HepG2 (cell line): Measurements from ENCODE around the gene LRIG3. TPM values are rescaled to one million over a fixed set of nuclear protein-coding genes. Genes with fewer than 3 reads are reported as not detected.

Experiments used
- ATAC-seq: fragments of 200-7000 bp; cut with Tn5 transposase; 3 replicates; pipeline ENCODE4 v1.9.1; 2020; ENCODE audit warnings: mild to moderate bottlenecking, moderate library complexity
- BruUV-seq: library from RNA; stranded (reverse); fragments of 400-500 nt; replicated peaks from 2 replicates; lab custom pipeline; 2021; lab: Mats Ljungman, UMichigan
- CTCF ChIA-PET: fragments of 300-600 bp; formaldehyde crosslinking; extraction: SDS; loops from one replicate; lab custom pipeline; 2021; ENCODE audit warnings: low total read pairs, inconsistent platforms, low intra/inter-chr PET ratio; lab: Yijun Ruan, JAX
- POLR2A ChIA-PET: fragments of 350-600 bp; sonication (Branson Sonifier 250); formaldehyde crosslinking; loops from one replicate; lab custom pipeline; 2020; ENCODE audit warnings: antibody characterized with exemption, inconsistent platforms; lab: Yijun Ruan, JAX
- DNase-seq: peaks from one replicate; pipeline ENCODE4 v3.0.0-alpha.2; 2015; ENCODE audit warnings: low spot score
- FAIRE-seq: peaks from 3 replicates; lab custom pipeline; 2011; peaks lifted over from hg19 to GRCh38; lab: Jason Lieb, UNC
- H2AFZ ChIP-seq: one replicate; pipeline ENCODE4 v1.6.1; 2011; ENCODE audit warnings: low read length, inconsistent platforms
- H3K27ac ChIP-seq: fragments of 300-600 bp; 3 replicates; pipeline ENCODE4 v1.8.0; 2011; ENCODE audit warnings: mixed run types, mild to moderate bottlenecking, mixed read lengths, low read length, inconsistent platforms; ENCODE audit not compliant: insufficient read depth; ENCODE audit errors: extremely low read length
- H3K27me3 ChIP-seq, 2 experiments: fragments of 200-600 bp in 1 of 2; 2 replicates in 1 of 2; 3 replicates in 1 of 2; pipeline versions ENCODE4 v1.6.0 to v1.8.0; 2011; ENCODE audit warnings: low read length in 2 of 2, mild to moderate bottlenecking in 2 of 2, moderate library complexity in 2 of 2, inconsistent platforms in 1 of 2; ENCODE audit not compliant: insufficient read depth in 2 of 2, control insufficient read depth in 1 of 2
- H3K36me3 ChIP-seq, 2 experiments: fragments of 200-600 bp in 1 of 2; replicated peaks in 1 of 2; 2 replicates in 1 of 2; 3 replicates in 1 of 2; pipeline versions ENCODE4 v1.5.1 to v1.8.0; 2011; ENCODE audit warnings: low read length in 2 of 2, inconsistent platforms in 1 of 2; ENCODE audit not compliant: insufficient read depth in 2 of 2, control insufficient read depth in 1 of 2
- H3K4me1 ChIP-seq: 2 replicates; pipeline ENCODE4 v1.5.1; 2012; ENCODE audit warnings: low read length, inconsistent platforms; ENCODE audit not compliant: insufficient read depth
- H3K4me2 ChIP-seq: 2 replicates; pipeline ENCODE4 v1.6.0; 2011; ENCODE audit warnings: low read depth, low read length, inconsistent platforms
- H3K4me3 ChIP-seq, 3 experiments: fragments of 200-600 bp in 1 of 3; sonication (generic), shearing (Covaris generic) in 1 of 3; replicated peaks in 1 of 3; 2 replicates each; pipeline ENCODE4 v1.5.1; 2011 to 2016; ENCODE audit warnings: low read length in 3 of 3, inconsistent platforms in 2 of 3, low read depth in 2 of 3, mild to moderate bottlenecking in 2 of 3, control low read depth in 1 of 3, mixed read lengths in 1 of 3; ENCODE audit not compliant: insufficient read depth in 1 of 3
- H3K79me2 ChIP-seq: one replicate; pipeline ENCODE4 v1.6.1; 2011; ENCODE audit warnings: low read length, inconsistent platforms; ENCODE audit not compliant: insufficient read depth
- H3K9ac ChIP-seq: 2 replicates; pipeline ENCODE4 v1.6.0; 2011; ENCODE audit warnings: mild to moderate bottlenecking, low read depth, low read length, inconsistent platforms; ENCODE audit not compliant: insufficient read depth
- H3K9me3 ChIP-seq: 2 replicates; pipeline ENCODE4 v1.5.1; 2012; ENCODE audit warnings: mild to moderate bottlenecking, low read length
- H4K20me1 ChIP-seq: 2 replicates; pipeline ENCODE4 v1.6.0; 2011; ENCODE audit warnings: inconsistent platforms, mild to moderate bottlenecking, low read length, moderate library complexity; ENCODE audit not compliant: insufficient read depth
- ATF7 ChIP-seq, 2 experiments: fragments of 450-650 bp in 1 of 2; sonication (generic) in 1 of 2; formaldehyde crosslinking in 1 of 2; IDR thresholded peaks; 2 replicates each; pipeline versions ENCODE4 v1.4.0 to v1.6.1; 2016 to 2020; ENCODE audit warnings: antibody characterized with exemption in 1 of 2, mild to moderate bottlenecking in 1 of 2, missing genetic modification reagents in 1 of 2
- BATF2 ChIP-seq: sonication (generic); formaldehyde crosslinking; IDR thresholded peaks from 2 replicates; pipeline ENCODE4 v1.8.0; 2022; ENCODE audit warnings: mild to moderate bottlenecking, missing genetic modification reagents, moderate library complexity
- GABPA ChIP-seq, 2 experiments: IDR thresholded peaks; 2 replicates each; pipeline ENCODE4 v1.6.1; 2011 to 2016; ENCODE audit warnings: low read depth in 2 of 2, low read length in 1 of 2, missing biosample characterization in 1 of 2, missing genetic modification characterization in 1 of 2
- POLR2AphosphoS5 ChIP-seq: IDR thresholded peaks from 2 replicates; pipeline ENCODE4 v1.6.1; 2012; ENCODE audit warnings: low read depth, low read length
- TGIF2 ChIP-seq: IDR thresholded peaks from 2 replicates; pipeline ENCODE4 v1.6.1; 2016; ENCODE audit warnings: control low read depth, missing compliant biosample characterization
- ZBTB8A ChIP-seq: sonication (generic); formaldehyde crosslinking; IDR thresholded peaks from 2 replicates; pipeline ENCODE4 v1.4.0; 2020; ENCODE audit warnings: mild to moderate bottlenecking, low read depth, missing genetic modification reagents, borderline replicate concordance
- WGBS: methylation state at CpG from one replicate; pipeline ENCODE4 v1.1.6; 2017; ENCODE audit warnings: low lambda C conversion rate; 5-methylcytosine and 5-hydroxymethylcytosine counted together
- in situ Hi-C: cut with HindIII; loops from 2 replicates; pipeline ENCODE4 v1.10.0; 2017; ENCODE audit warnings: low pct_unique_long_range_greater_than_20kb; ENCODE audit not compliant: extremely low pct_ligation_motif_present
- intact Hi-C: fragments of 100-400 bp; cut with micrococcal nuclease; formaldehyde crosslinking; loops from one replicate; pipeline ENCODE4 v1.10.0; 2022; ENCODE audit not compliant: unreplicated experiment
- polyA plus RNA-seq, 8 experiments: library from polyadenylated mRNA; depleted of rRNA in 3 of 8; stranded (reverse) in 7 of 8; unstranded in 1 of 8; fragments of >200 nt; fragmentation: Illumina TruSeq in 4 of 8; extraction: Trizol in 4 of 8; gene quantifications; 2 replicates each; pipeline versions ENCODE4 v1.2.1 to v1.2.3, GENCODE V29; 2011 to 2016; ENCODE audit warnings: low read depth in 4 of 8, missing spikeins in 1 of 8, mixed read lengths in 1 of 8; ENCODE audit not compliant: insufficient read depth in 1 of 8
- total RNA-seq, 5 experiments: library from RNA; depleted of rRNA; stranded (reverse); fragments of >200 nt; fragmentation: Illumina TruSeq; extraction: Trizol; gene quantifications; 2 replicates each; pipeline ENCODE4 v1.2.3, GENCODE V29; 2016; ENCODE audit warnings: low read depth in 1 of 5

LRIG3 gene
- total and polyA plus RNA-seq, 2 of the 13 experiments (the other 11 are each of a cell fraction or from before 2014, with no cell fraction given) = 7.7 to 17.4 TPM

GRCh38 chr12:58924652-58925051, 4.3 kb upstream of the LRIG3 start:
- Histone ChIP-seq H3K79me2 (no peaks in the 10 kb centered on the region), H3K4me3 (no peak overlapping the region), H3K9me3 (no peaks in the 10 kb centered on the region), H3K4me2 (no peak overlapping the region), H3K9ac (no peak overlapping the region), H3K4me1 (peaks cover 10% of the 10 kb centered on the region; the same call in 1 of the 2 replicates), H3K27me3 (no peaks in the 10 kb centered on the region), H4K20me1 (no peaks in the 10 kb centered on the region), H3K27ac (no peak overlapping the region), H3K36me3 (no peaks in the 10 kb centered on the region), H2AFZ (no peak overlapping the region)
- POLR2A ChIA-PET = no interaction called here
- no peak for FAIRE-seq
- CTCF ChIA-PET = no interaction called here
- intact Hi-C loops (loop anchor here (5.0 to 10.0 kb wide), 2 partner anchors 107 to 240 kb away; no protein-coding TSS in a partner anchor), in situ Hi-C loops (no loop called here)
- WGBS = 95% methylated on average over 1 of the region's 1 CpG
- no peak for DNase-seq
- BruUV-seq = no TSS peak
- no peak for ATAC-seq
- TF ChIP-seq ATF7 (IDR thresholded peaks at IDR 0.05) (peak; percentile 45; the same call in 1 of the 2 replicates), ATF7 (CRISPR knock-in tag; IDR thresholded peaks at IDR 0.05) (no peak), POLR2AphosphoS5 (no peak)

- in situ Hi-C loops (no loop called here), intact Hi-C loops (loop anchor here (5.0 to 10.0 kb wide), 2 partner anchors 106 to 239 kb away; no protein-coding TSS in a partner anchor)
- no peak for FAIRE-seq
- Histone ChIP-seq H2AFZ (no peak overlapping the region), H3K79me2 (peaks cover 8% of the 10 kb centered on the region), H4K20me1 (no peaks in the 10 kb centered on the region), H3K27me3 (no peaks in the 10 kb centered on the region), H3K9ac (no peak overlapping the region), H3K4me1 (peaks cover 10% of the 10 kb centered on the region; the same call in 1 of the 2 replicates), H3K27ac (no peak overlapping the region), H3K4me3 (no peak overlapping the region), H3K36me3 (no peaks in the 10 kb centered on the region), H3K4me2 (no peak overlapping the region), H3K9me3 (no peaks in the 10 kb centered on the region)
- no TSS peak for BruUV-seq
- CTCF ChIA-PET = no interaction called here
- ATAC-seq = no peak
- WGBS = 44% methylated on average over 4 of the region's 4 CpGs
- TF ChIP-seq ZBTB8A (no peak), TGIF2 (CRISPR knock-in tag) (no peak), BATF2 (CRISPR knock-in tag) (no peak), GABPA (IDR thresholded peaks at IDR 0.05; ENCODE audit: low read depth, low read length) (no peak), GABPA (CRISPR knock-in tag; IDR thresholded peaks at IDR 0.05; ENCODE audit: low read depth) (no peak)
- POLR2A ChIA-PET = no interaction called here
- no peak for DNase-seq
Measured at GRCh38 chr12:58923781-58924180, 3.5 kb upstream of the LRIG3 start.
